Calu3 (cell line): Measurements from ENCODE around the gene PATE1. TPM values are rescaled to one million over a fixed set of nuclear protein-coding genes. Genes with fewer than 3 reads are reported as not detected.

ENCODE experiments used
- BruUV-seq: library from RNA; stranded (reverse); fragments of 400-500 nt; replicated peaks from 2 replicates; lab custom pipeline; 2021; lab: Mats Ljungman, UMichigan
- CTCF ChIA-PET: fragments of 300-600 bp; sonication (Branson Sonifier 250); formaldehyde crosslinking; loops from one replicate; lab custom pipeline; 2022; ENCODE audit warnings: antibody characterized with exemption; lab: Charles Lee
- DNase-seq: peaks from one replicate; pipeline ENCODE4 v3.0.0; 2022
- H3K27ac Mint-ChIP-seq: one replicate; pipeline ENCODE4 v1.8.0; 2022; ENCODE audit warnings: mixed read lengths; ENCODE audit not compliant: unreplicated experiment
- H3K27me3 Mint-ChIP-seq: one replicate; pipeline ENCODE4 v1.8.0; 2022; ENCODE audit warnings: mixed read lengths; ENCODE audit not compliant: unreplicated experiment
- H3K36me3 Mint-ChIP-seq: one replicate; pipeline ENCODE4 v1.8.0; 2022; ENCODE audit warnings: mild to moderate bottlenecking, moderate library complexity, mixed read lengths; ENCODE audit not compliant: insufficient read depth, unreplicated experiment
- H3K4me1 Mint-ChIP-seq: one replicate; pipeline ENCODE4 v1.8.0; 2022; ENCODE audit warnings: mild to moderate bottlenecking, low read depth, mixed read lengths; ENCODE audit not compliant: unreplicated experiment
- H3K4me3 Mint-ChIP-seq: one replicate; pipeline ENCODE4 v1.8.0; 2022; ENCODE audit warnings: mild to moderate bottlenecking, low read depth, moderate library complexity, mixed read lengths; ENCODE audit not compliant: unreplicated experiment
- H3K9me3 Mint-ChIP-seq: one replicate; pipeline ENCODE4 v1.8.0; 2022; ENCODE audit warnings: low read depth, mixed read lengths; ENCODE audit not compliant: unreplicated experiment
- CTCF ChIP-seq: fragments of 200-600 bp; IDR thresholded peaks from one replicate; pipeline ENCODE4 v1.8.0; 2022; ENCODE audit warnings: antibody characterized with exemption; ENCODE audit not compliant: unreplicated experiment
- intact Hi-C: fragments of 100-400 bp; cut with micrococcal nuclease; formaldehyde crosslinking; loops from one replicate; pipeline ENCODE4 v1.10.0; 2022; ENCODE audit not compliant: unreplicated experiment
- total RNA-seq: library from RNA; stranded (reverse); gene quantifications from 2 replicates; pipeline ENCODE4 v1.2.3, GENCODE V29; 2022

PATE1 gene
- total RNA-seq, 1 experiment from 2014 or later = not detected

GRCh38 chr11:125763483-125763882 is 17.4 kb downstream of the PATE1 start:
- no peak for TF ChIP-seq CTCF
- H3K27ac Mint-ChIP-seq = no peak overlapping the region
- peaks cover 59% of the 10 kb centered on the region for H3K27me3 Mint-ChIP-seq
- no TSS peak for BruUV-seq
- H3K9me3 Mint-ChIP-seq = no peaks in the 10 kb centered on the region
- no peaks in the 10 kb centered on the region for H3K36me3 Mint-ChIP-seq
- no peaks in the 10 kb centered on the region for H3K4me1 Mint-ChIP-seq
- CTCF ChIA-PET = no interaction called here
- no peak overlapping the region for H3K4me3 Mint-ChIP-seq
- intact Hi-C loops = no loop called here
- no peak for DNase-seq

GRCh38 chr11:125766251-125766650 is 20.2 kb downstream of the PATE1 start:
- no peak for TF ChIP-seq CTCF
- no peak overlapping the region for H3K27ac Mint-ChIP-seq
- H3K4me1 Mint-ChIP-seq = no peaks in the 10 kb centered on the region
- no peaks in the 10 kb centered on the region for H3K9me3 Mint-ChIP-seq
- no peak for DNase-seq
- intact Hi-C loops = no loop called here
- CTCF ChIA-PET = no interaction called here
- peaks cover 71% of the 10 kb centered on the region for H3K27me3 Mint-ChIP-seq
- H3K4me3 Mint-ChIP-seq = no peak overlapping the region
- BruUV-seq = no TSS peak
- H3K36me3 Mint-ChIP-seq = no peaks in the 10 kb centered on the region

GRCh38 chr11:125768336-125769046 is 22.4 kb downstream of the PATE1 start:
- H3K4me1 Mint-ChIP-seq = no peaks in the 10 kb centered on the region

GRCh38 chr11:125770583-125770982 is 24.5 kb downstream of the PATE1 start:
- no peak overlapping the region for H3K4me3 Mint-ChIP-seq
- no peak for DNase-seq
- H3K27ac Mint-ChIP-seq = no peak overlapping the region
- no peaks in the 10 kb centered on the region for H3K4me1 Mint-ChIP-seq
- TF ChIP-seq CTCF = no peak
- H3K9me3 Mint-ChIP-seq = no peaks in the 10 kb centered on the region
- no TSS peak for BruUV-seq
- CTCF ChIA-PET = no interaction called here
- intact Hi-C loops = no loop called here
- H3K27me3 Mint-ChIP-seq = peaks cover 69% of the 10 kb centered on the region
- H3K36me3 Mint-ChIP-seq = no peaks in the 10 kb centered on the region

More at GRCh38 chr11:125768336-125769046, 22.4 kb downstream of the PATE1 start:
- TF ChIP-seq CTCF = no peak
- no peaks in the 10 kb centered on the region for H3K36me3 Mint-ChIP-seq
- intact Hi-C loops = no loop called here
- DNase-seq = no peak
- BruUV-seq = no TSS peak
- CTCF ChIA-PET = no interaction called here
- no peak overlapping the region for H3K4me3 Mint-ChIP-seq
- H3K9me3 Mint-ChIP-seq = no peaks in the 10 kb centered on the region
- peaks cover 83% of the 10 kb centered on the region for H3K27me3 Mint-ChIP-seq
- H3K27ac Mint-ChIP-seq = no peak overlapping the region
